Fibroblast of mammary gland (primary cell): Measurements from ENCODE around the gene SLC6A19.
A peak's percentile ranks its signal among the peaks of the same experiment; 100 is the strongest.

Experiments
- DNase-seq: peaks from one replicate; pipeline ENCODE4 v3.0.0-alpha.2; 2010; ENCODE audit warnings: low read depth
- H3K4me3 ChIP-seq: 2 replicates; pipeline ENCODE4 v1.5.1; 2011; ENCODE audit warnings: low read depth, mild to moderate bottlenecking, low read length, moderate library complexity; ENCODE audit not compliant: control insufficient read depth
- CTCF ChIP-seq: conservative IDR thresholded peaks from 2 replicates; pipeline ENCODE4 v1.5.1; 2011; ENCODE audit warnings: low read depth, low read length, inconsistent platforms; ENCODE audit not compliant: control insufficient read depth, insufficient read depth

SLC6A19 gene

DNA sequence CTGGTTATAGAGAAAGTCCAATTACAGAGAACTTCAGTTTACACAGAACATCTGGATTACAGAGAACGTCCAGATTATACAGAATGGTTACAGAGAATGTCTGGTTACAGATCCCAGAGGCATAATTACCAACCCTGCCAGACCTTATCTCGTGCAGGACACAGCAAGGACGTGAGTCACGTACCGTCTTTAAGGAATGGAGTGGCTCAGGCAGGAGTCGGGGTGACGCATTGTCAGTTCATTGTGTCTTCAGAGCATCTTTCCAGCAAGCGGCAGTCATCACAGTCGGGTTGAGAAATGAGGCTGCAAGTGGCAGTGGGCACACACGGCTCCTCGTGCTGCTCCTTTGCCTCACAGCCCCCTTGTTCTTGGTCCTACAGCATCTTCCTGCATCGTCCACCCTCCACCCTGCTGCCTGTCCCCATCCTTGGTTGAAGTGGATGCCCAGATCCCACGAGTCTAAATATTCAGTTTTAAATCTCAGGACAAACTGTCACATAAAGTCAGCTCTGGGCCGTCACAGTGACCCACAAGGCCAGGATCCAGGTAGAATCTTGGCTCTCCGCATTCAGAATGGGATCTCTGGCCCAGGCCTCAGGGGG, 30.0 kb upstream of the SLC6A19 start:
- TF ChIP-seq CTCF: no peak
- peak; percentile 54 for DNase-seq
- H3K4me3 ChIP-seq: no peak overlapping the region

GRCh38 chr5:1172007-1172581, 29.3 kb upstream of the SLC6A19 start:
- TF ChIP-seq CTCF: no peak
- no peak overlapping the region for H3K4me3 ChIP-seq
- DNase-seq: no peak

DNA sequence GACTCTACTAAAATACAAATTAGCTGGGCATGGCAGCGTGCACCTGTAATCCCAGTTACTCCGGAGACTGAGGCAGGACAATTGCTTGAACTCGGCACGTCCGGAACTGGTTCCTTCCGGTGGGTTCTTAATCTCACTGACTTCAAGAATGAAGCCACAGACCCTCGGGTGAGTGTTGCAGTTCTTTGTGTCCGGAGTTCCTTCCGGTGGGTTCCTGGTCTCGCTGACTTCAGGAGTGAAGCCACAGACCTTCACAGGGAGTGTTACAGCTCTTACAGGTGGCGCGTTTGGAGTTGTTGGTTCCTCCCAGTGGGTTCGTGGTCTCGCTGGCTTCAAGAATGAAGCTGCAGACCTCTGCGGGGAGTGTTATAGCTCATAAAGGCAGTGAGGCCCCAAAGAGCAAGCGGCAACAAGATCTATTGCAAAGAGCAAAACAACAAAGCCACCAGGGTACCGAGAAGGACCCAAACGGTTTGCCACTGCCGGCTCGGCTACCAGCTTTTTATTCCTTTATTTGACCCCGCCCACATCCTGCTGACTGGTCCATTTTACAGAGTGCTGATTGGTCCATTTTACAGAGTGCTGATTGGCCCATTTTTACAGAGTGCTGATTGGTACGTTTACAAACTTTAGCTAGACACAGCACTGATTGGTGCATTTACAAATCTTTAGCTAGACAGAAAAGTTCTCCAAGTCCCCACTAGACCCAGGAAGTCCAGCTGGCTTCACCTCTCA, 28.6 kb upstream of the SLC6A19 start:
- no peak for DNase-seq
- no peak for TF ChIP-seq CTCF
- no peak overlapping the region for H3K4me3 ChIP-seq

DNA sequence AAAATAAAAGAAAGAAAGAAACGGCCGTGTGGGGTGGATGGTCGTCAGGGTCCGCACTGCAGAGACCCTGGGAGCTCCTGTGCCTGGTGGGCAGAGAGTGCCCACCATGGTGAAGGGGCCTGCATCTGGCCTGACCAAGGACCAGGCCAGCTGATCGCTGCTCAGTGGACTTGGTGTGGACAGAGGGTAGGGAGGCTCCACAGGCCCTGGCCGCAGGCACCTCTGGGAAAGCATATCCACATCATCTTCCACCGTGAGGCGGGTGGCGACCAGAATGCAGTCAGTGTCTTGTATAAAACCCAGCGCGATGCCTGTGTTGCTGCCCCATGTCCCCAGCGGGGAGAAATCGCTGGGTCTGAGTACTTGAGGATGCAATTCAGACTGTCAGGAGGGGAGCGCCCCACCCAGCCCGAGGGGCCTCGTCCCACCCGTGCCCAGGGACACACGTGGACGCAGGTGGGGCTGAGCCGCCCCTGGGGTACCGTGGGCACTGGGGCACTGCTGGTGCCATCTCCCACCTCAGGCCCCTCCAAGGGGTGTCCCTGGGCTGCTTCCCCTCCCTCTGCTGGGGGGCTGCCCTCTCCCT, 27.8 kb upstream of the SLC6A19 start:
- TF ChIP-seq CTCF: no peak
- H3K4me3 ChIP-seq: no peak overlapping the region
- no peak for DNase-seq

DNA sequence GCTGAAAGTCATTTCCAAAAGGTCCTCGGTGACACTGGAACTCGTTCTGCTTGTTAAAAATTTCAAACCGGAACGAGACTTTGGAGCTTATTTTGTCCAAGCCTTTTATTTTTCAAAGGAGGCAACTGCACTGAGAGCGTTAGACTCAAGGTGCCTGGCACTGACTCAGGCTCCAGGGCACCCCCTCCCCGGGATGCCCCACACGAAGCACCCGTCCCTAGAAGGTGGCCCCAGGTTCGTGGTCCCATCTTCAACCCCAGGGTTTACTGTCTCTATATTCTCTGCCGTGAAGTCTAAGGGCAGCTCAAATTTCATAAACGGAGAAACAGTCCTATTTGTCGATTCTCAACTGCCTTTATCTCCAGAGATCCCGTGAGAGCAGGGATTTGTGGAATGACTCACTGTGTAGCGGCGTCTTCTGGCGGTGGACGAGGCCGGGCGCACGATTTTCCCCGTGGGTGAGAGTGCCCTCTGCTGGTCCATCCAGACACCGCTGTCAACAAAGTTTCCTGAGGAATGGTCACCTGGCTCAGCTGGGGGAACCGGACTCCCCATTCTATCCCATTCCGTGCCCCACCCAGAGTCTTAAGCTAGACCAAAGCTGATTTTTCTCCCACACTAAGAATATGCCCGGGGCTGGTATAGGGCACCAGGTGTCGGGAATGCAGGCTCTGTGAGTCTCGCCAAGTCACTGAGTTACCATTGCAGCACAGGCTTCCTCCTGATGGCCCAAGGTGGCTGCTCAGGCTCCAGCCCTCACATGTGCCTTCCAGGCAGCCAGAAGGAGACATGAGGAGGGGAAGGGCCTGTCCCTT, 27.1 kb upstream of the SLC6A19 start:
- peak; percentile 81 for TF ChIP-seq CTCF
- peak; percentile 87 for DNase-seq
- no peak overlapping the region for H3K4me3 ChIP-seq

DNA sequence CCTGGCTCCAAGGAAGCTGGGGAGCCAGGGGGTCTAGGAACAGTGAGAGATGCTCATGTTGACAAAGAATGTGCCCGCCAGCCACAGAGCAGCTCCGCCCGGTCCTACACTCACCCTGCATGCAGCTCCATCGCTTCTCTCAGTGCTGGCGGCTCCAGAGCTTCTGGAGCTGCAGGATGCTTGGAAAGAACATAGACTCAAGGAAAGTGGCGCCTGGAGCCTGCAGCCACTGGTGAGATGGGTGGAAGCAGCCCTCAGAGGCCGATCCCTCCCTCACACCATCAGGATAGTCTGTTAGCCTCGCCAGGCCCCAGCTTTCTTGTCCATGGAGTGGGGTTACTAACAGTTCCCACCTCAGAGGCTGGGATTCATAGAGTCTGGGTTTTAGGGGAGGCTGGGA, 26.4 kb upstream of the SLC6A19 start:
- no peak for DNase-seq
- no peak overlapping the region for H3K4me3 ChIP-seq
- no peak for TF ChIP-seq CTCF
